PFSK-1 (cell line): ENCODE results near the gene KRT86.

Experiments
- FOXP2 ChIP-seq: optimal IDR thresholded peaks from 2 replicates; pipeline ENCODE3; 2011; ENCODE audit warnings: borderline replicate concordance, control low read depth, inconsistent platforms; ENCODE audit not compliant: insufficient read depth; ENCODE audit errors: extremely low read length, extremely low read depth
- POLR2AphosphoS5 ChIP-seq: IDR thresholded peaks from 2 replicates; pipeline ENCODE4 v1.6.1; 2012; ENCODE audit warnings: low read depth, mild to moderate bottlenecking, control low read depth, low read length, moderate library complexity
- REST ChIP-seq, 2 experiments: IDR thresholded peaks; 2 replicates each; pipeline versions ENCODE4 v1.6.1 to v1.8.0; 2011 to 2012; ENCODE audit warnings: low read depth in 2 of 2, low read length in 2 of 2, control low read depth in 1 of 2, inconsistent platforms in 1 of 2, mild to moderate bottlenecking in 1 of 2, moderate library complexity in 1 of 2; ENCODE audit not compliant: insufficient read depth in 1 of 2
- SIN3A ChIP-seq: IDR thresholded peaks from 2 replicates; pipeline ENCODE4 v1.6.1; 2012; ENCODE audit warnings: mild to moderate bottlenecking, low read length, moderate library complexity, borderline replicate concordance; ENCODE audit not compliant: insufficient read depth
- TAF1 ChIP-seq: IDR thresholded peaks from 2 replicates; pipeline ENCODE4 v1.6.1; 2012; ENCODE audit warnings: low read length, control low read depth, borderline replicate concordance; ENCODE audit not compliant: insufficient read depth

Gene KRT86

DNA sequence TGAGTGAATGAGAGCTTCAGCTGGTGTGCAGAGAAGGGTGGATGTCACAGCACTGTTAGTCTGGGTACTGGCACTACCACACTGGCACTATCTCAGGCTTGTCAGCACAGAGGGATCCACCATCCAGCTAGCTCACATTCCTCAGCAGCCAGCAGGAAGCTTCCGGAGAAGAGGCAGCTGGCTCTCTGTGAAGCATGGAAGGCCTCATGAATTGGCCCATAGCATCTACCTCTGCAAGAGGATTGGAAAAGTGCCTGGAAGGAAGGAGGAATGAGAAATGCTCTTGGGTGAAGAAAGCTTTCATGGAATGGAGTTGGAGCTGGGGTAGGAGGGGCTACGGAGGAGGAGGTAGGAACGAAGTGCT, 36.8 kb downstream of the KRT86 start:
- TF ChIP-seq TAF1: no peak
- no peak for TF ChIP-seq FOXP2
- TF ChIP-seq REST (IDR thresholded peaks at IDR 0.05; ENCODE audit: insufficient read depth in 1 of 2, low read depth in 2 of 2, low read length in 2 of 2): no peak
- TF ChIP-seq SIN3A: no peak
- no peak for TF ChIP-seq POLR2AphosphoS5

GRCh38 chr12:52312086-52312485, 37.6 kb downstream of the KRT86 start:
- TF ChIP-seq TAF1 (no peak), FOXP2 (no peak), POLR2AphosphoS5 (no peak), SIN3A (no peak), REST (IDR thresholded peaks at IDR 0.05; ENCODE audit: insufficient read depth in 1 of 2, low read depth in 2 of 2, low read length in 2 of 2) (no peak)

DNA sequence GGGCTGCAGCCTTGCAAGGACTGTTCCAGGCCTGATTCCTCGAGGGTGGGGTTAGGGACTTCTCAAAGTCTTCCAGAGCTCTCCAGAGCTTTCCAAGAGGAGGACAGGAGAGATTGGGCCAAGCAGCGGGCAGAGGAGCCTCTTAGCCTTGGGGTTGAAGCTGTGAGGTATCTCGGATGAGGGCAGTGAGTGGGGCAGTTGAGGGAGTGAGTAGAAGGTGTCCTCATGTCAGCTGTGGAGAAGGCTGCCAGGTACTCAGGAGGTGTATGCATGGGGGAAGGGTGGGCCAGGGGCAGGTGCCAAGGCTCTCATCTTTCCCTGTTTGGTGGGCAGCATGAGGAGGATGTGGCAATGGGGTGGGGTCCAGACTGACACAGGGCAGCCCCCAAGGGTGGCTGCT, 39.0 kb downstream of the KRT86 start:
- TF ChIP-seq POLR2AphosphoS5: no peak
- TF ChIP-seq FOXP2: no peak
- TF ChIP-seq TAF1: no peak
- no peak for TF ChIP-seq REST (IDR thresholded peaks at IDR 0.05; ENCODE audit: insufficient read depth in 1 of 2, low read depth in 2 of 2, low read length in 2 of 2)
- TF ChIP-seq SIN3A: no peak

DNA sequence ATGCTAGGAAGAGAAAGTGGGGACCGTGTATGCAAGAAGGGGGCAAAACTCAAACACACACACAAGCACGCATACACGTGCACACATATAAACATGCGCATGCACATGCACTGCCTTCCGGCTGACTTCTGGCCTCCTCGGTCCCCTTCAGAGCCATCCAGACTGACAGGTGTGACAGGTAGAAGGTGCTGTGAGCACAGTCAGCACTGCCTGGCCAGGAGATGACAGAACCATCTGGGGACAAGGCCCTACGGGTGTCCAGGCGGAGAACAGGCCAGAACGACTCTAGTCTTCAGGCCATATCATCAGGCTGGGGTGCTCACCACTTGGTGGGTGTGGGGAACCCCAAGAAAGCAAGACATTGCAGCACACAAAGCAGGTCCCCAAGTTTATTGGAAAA, 39.5 kb downstream of the KRT86 start:
- TF ChIP-seq FOXP2 (no peak), REST (IDR thresholded peaks at IDR 0.05; ENCODE audit: insufficient read depth in 1 of 2, low read depth in 2 of 2, low read length in 2 of 2) (no peak), POLR2AphosphoS5 (no peak), TAF1 (no peak), SIN3A (no peak)

DNA sequence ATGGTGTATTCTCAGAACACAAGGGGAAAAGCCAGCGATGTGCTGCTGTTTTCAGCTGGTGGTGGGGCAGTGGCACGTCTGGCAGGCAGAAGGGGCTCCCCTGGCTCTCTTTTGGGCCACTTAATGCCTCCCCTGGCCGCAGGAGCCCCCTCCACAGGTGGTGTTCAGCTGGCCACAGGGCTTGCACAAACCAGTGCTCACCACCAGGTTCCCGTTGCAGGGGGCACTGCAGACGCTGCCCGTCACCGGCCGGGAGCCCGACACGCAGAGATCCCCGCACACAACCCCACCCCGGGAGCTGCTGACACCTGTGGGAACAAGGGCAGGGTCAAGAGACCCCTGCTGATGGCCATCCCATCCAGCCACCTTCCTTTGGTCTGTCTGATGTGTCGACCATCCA, 40.1 kb downstream of the KRT86 start:
- TF ChIP-seq TAF1: no peak
- TF ChIP-seq FOXP2: no peak
- no peak for TF ChIP-seq SIN3A
- no peak for TF ChIP-seq REST (IDR thresholded peaks at IDR 0.05; ENCODE audit: insufficient read depth in 1 of 2, low read depth in 2 of 2, low read length in 2 of 2)
